H1 (cell line): Measurements from ENCODE around the gene NSUN2. TPM values are rescaled to one million over a fixed set of nuclear protein-coding genes. Genes with fewer than 3 reads are reported as not detected.

Experiments used
- CTCF ChIA-PET: fragments of 300-600 bp; sonication (Branson Sonifier 250); formaldehyde crosslinking; loops from one replicate; lab custom pipeline; 2021; ENCODE audit not compliant: partially characterized antibody; lab: Charles Lee
- POLR2A ChIA-PET: fragments of 300-600 bp; sonication (Branson Sonifier 250); formaldehyde crosslinking; loops from one replicate; lab custom pipeline; 2021; ENCODE audit warnings: inconsistent platforms; ENCODE audit not compliant: partially characterized antibody; lab: Charles Lee
- DNase-seq, 2 experiments: peaks; one replicate each; pipeline versions ENCODE4 v3.0.0 to v3.0.0-alpha.2; 2010 to 2022; ENCODE audit warnings: low spot score in 2 of 2, low read depth in 1 of 2, mixed read lengths in 1 of 2
- FAIRE-seq: peaks from 2 replicates; lab custom pipeline; 2011; peaks lifted over from hg19 to GRCh38; lab: Jason Lieb, UNC
- H2AFZ ChIP-seq: 2 replicates; pipeline ENCODE4 v1.8.1; 2012; ENCODE audit warnings: low read length, inconsistent platforms
- H2AK5ac ChIP-seq: 2 replicates; pipeline ENCODE4 v1.6.1; 2013; ENCODE audit warnings: low read depth, low read length
- H2BK120ac ChIP-seq: replicated peaks from 2 replicates; pipeline ENCODE3; 2013; ENCODE audit warnings: low read depth, low read length, inconsistent platforms
- H2BK12ac ChIP-seq: 2 replicates; pipeline ENCODE4 v1.6.1; 2013; ENCODE audit warnings: low read depth, low read length
- H2BK15ac ChIP-seq: 2 replicates; pipeline ENCODE4 v1.6.1; 2013; ENCODE audit warnings: low read length
- H2BK20ac ChIP-seq: 2 replicates; pipeline ENCODE4 v1.6.1; 2013; ENCODE audit warnings: low read length
- H2BK5ac ChIP-seq: 2 replicates; pipeline ENCODE4 v1.6.1; 2013; ENCODE audit warnings: low read depth, low read length
- H3K14ac ChIP-seq: 2 replicates; pipeline ENCODE4 v1.6.1; 2013; ENCODE audit warnings: inconsistent platforms; ENCODE audit not compliant: insufficient read length
- H3K18ac ChIP-seq: 2 replicates; pipeline ENCODE4 v1.6.1; 2013; ENCODE audit warnings: low read length; ENCODE audit errors: extremely low read depth
- H3K23ac ChIP-seq: 2 replicates; pipeline ENCODE4 v1.6.1; 2013; ENCODE audit warnings: inconsistent platforms; ENCODE audit not compliant: insufficient read length
- H3K23me2 ChIP-seq: 2 replicates; pipeline ENCODE4 v1.6.1; 2013; ENCODE audit warnings: low read depth, low read length
- H3K27ac ChIP-seq: 2 replicates; pipeline ENCODE4 v1.6.1; 2011; ENCODE audit warnings: low read depth, low read length, inconsistent platforms
- H3K27me3 ChIP-seq, 4 experiments: replicated peaks in 1 of 4; 1 replicate in 1 of 4; 2 replicates in 3 of 4; pipeline versions ENCODE4 v1.6.1 to v1.8.1; 2011 to 2013; ENCODE audit warnings: low read length in 3 of 4, mild to moderate bottlenecking in 3 of 4, inconsistent platforms in 2 of 4, mixed read lengths in 2 of 4, moderate library complexity in 1 of 4; ENCODE audit not compliant: control insufficient read depth in 3 of 4, insufficient read depth in 3 of 4; ENCODE audit errors: extremely low read depth in 1 of 4
- H3K36me3 ChIP-seq, 4 experiments: 2 replicates each; pipeline versions ENCODE4 v1.6.1 to v1.8.1; 2011 to 2013; ENCODE audit warnings: mild to moderate bottlenecking in 4 of 4, low read length in 3 of 4, moderate library complexity in 2 of 4, control low read depth in 1 of 4, inconsistent platforms in 1 of 4; ENCODE audit not compliant: insufficient read depth in 4 of 4, control insufficient read depth in 2 of 4
- H3K4ac ChIP-seq: replicated peaks from 2 replicates; pipeline ENCODE3; 2013; ENCODE audit warnings: low read length, low read depth, mixed read lengths, inconsistent platforms; ENCODE audit not compliant: insufficient read length
- H3K4me1 ChIP-seq, 4 experiments: replicated peaks in 1 of 4; 1 replicate in 1 of 4; 2 replicates in 3 of 4; pipeline versions ENCODE4 v1.6.1 to v1.8.1; 2011 to 2013; ENCODE audit warnings: low read length in 3 of 4, inconsistent platforms in 2 of 4, mixed read lengths in 1 of 4; ENCODE audit not compliant: insufficient read depth in 4 of 4, control insufficient read depth in 3 of 4
- H3K4me2 ChIP-seq, 2 experiments: 2 replicates each; pipeline versions ENCODE4 v1.6.1 to v1.8.1; 2011 to 2013; ENCODE audit warnings: low read depth in 2 of 2, low read length in 2 of 2, control low read depth in 1 of 2, inconsistent platforms in 1 of 2, mild to moderate bottlenecking in 1 of 2; ENCODE audit not compliant: insufficient read depth in 1 of 2
- H3K4me3 ChIP-seq, 4 experiments: fragments of 200-600, 300-600 bp in 1 of 4; sonication (generic), shearing (Covaris generic), sonication (Bioruptor Twin) in 1 of 4; 2 replicates each; pipeline versions ENCODE4 v1.5.1 to v1.8.1; 2011 to 2016; ENCODE audit warnings: low read length in 4 of 4, low read depth in 3 of 4, control low read depth in 2 of 4, inconsistent platforms in 2 of 4, mild to moderate bottlenecking in 2 of 4, mixed read lengths in 1 of 4, moderate library complexity in 1 of 4; ENCODE audit not compliant: insufficient read depth in 2 of 4; ENCODE audit errors: extremely low read depth in 1 of 4
- H3K56ac ChIP-seq: replicated peaks from 2 replicates; pipeline ENCODE3; 2013; ENCODE audit warnings: low read depth, mild to moderate bottlenecking, mixed read lengths, low read length, inconsistent platforms; ENCODE audit not compliant: insufficient read length
- H3K79me1 ChIP-seq: 2 replicates; pipeline ENCODE4 v1.6.1; 2013; ENCODE audit warnings: low read depth, low read length, control low read depth
- H3K79me2 ChIP-seq, 2 experiments: 2 replicates each; pipeline versions ENCODE4 v1.6.1 to v1.8.1; 2012 to 2013; ENCODE audit warnings: low read length in 2 of 2, mild to moderate bottlenecking in 2 of 2, inconsistent platforms in 1 of 2; ENCODE audit not compliant: insufficient read depth in 2 of 2, control insufficient read depth in 1 of 2
- H3K9ac ChIP-seq, 4 experiments: replicated peaks in 1 of 4; 1 replicate in 1 of 4; 2 replicates in 3 of 4; pipeline versions ENCODE4 v1.6.1 to v1.8.1; 2011 to 2013; ENCODE audit warnings: low read depth in 3 of 4, low read length in 3 of 4, control low read depth in 2 of 4, mild to moderate bottlenecking in 2 of 4, moderate library complexity in 2 of 4, inconsistent platforms in 1 of 4; ENCODE audit errors: extremely low read depth in 1 of 4
- H3K9me3 ChIP-seq, 2 experiments: 2 replicates each; pipeline versions ENCODE4 v1.6.1 to v1.8.1; 2012 to 2013; ENCODE audit warnings: mild to moderate bottlenecking in 2 of 2, moderate library complexity in 2 of 2, control low read depth in 1 of 2, inconsistent platforms in 1 of 2, low read depth in 1 of 2, low read length in 1 of 2, mixed read lengths in 1 of 2; ENCODE audit not compliant: insufficient read depth in 2 of 2
- H4K20me1 ChIP-seq, 2 experiments: replicated peaks in 1 of 2; 2 replicates each; pipeline versions ENCODE3 to v1.8.1; 2011 to 2013; ENCODE audit warnings: inconsistent platforms in 2 of 2, low read length in 2 of 2, mild to moderate bottlenecking in 1 of 2; ENCODE audit not compliant: insufficient read depth in 2 of 2, control insufficient read depth in 1 of 2
- H4K5ac ChIP-seq: 2 replicates; pipeline ENCODE4 v1.6.1; 2013; ENCODE audit warnings: low read length, low read depth, mixed read lengths, inconsistent platforms; ENCODE audit not compliant: insufficient read length
- H4K8ac ChIP-seq: 2 replicates; pipeline ENCODE4 v1.8.0; 2013; ENCODE audit warnings: mild to moderate bottlenecking, moderate library complexity, low read length, inconsistent platforms; ENCODE audit not compliant: insufficient read depth; ENCODE audit errors: extremely low read depth
- H4K91ac ChIP-seq: replicated peaks from 2 replicates; pipeline ENCODE3; 2013; ENCODE audit warnings: low read length, mixed read lengths, inconsistent platforms; ENCODE audit not compliant: insufficient read length
- BCL11A ChIP-seq, 2 experiments: IDR thresholded peaks; one replicate each; pipeline ENCODE4 v1.6.1; 2011; ENCODE audit warnings: low read depth in 2 of 2, low read length in 2 of 2, mild to moderate bottlenecking in 2 of 2
- BRCA1 ChIP-seq: IDR thresholded peaks from 2 replicates; pipeline ENCODE4 v1.6.1; 2012; ENCODE audit warnings: low read depth, low read length, improper control_type of control experiment
- HDAC2 ChIP-seq, 2 experiments: fragments of 300-600 bp in 1 of 2; sonication (generic) in 1 of 2; IDR thresholded peaks; 2 replicates each; pipeline ENCODE4 v1.6.1; 2011 to 2012; ENCODE audit warnings: low read depth in 2 of 2, low read length in 2 of 2, mild to moderate bottlenecking in 2 of 2, moderate library complexity in 2 of 2, borderline replicate concordance in 1 of 2, inconsistent platforms in 1 of 2
- JUND ChIP-seq: IDR thresholded peaks from 2 replicates; pipeline ENCODE4 v1.6.1; 2011; ENCODE audit warnings: mild to moderate bottlenecking, improper control_type of control experiment, low read length
- MAX ChIP-seq: IDR thresholded peaks from 2 replicates; pipeline ENCODE4 v1.6.1; 2012; ENCODE audit warnings: inconsistent platforms
- POLR2A ChIP-seq, 2 experiments: IDR thresholded peaks; 1 replicate in 1 of 2; 2 replicates in 1 of 2; pipeline ENCODE4 v1.6.1; 2011; ENCODE audit warnings: low read depth in 2 of 2, low read length in 2 of 2, mild to moderate bottlenecking in 2 of 2; ENCODE audit errors: control extremely low read depth in 1 of 2
- RXRA ChIP-seq: IDR thresholded peaks from 2 replicates; pipeline ENCODE4 v1.6.1; 2011; ENCODE audit warnings: low read depth, mild to moderate bottlenecking, low read length, moderate library complexity; ENCODE audit not compliant: insufficient read depth
- SAP30 ChIP-seq: fragments of 300-600 bp; sonication (generic); IDR thresholded peaks from 2 replicates; pipeline ENCODE4 v1.7.1; 2012; ENCODE audit warnings: low read length, moderate library complexity, mild to moderate bottlenecking, inconsistent platforms; ENCODE audit not compliant: insufficient read depth, insufficient replicate concordance
- SIX5 ChIP-seq: IDR thresholded peaks from 2 replicates; pipeline ENCODE4 v1.6.1; 2011; ENCODE audit warnings: mild to moderate bottlenecking, low read depth, low read length
- SUZ12 ChIP-seq: fragments of 200-600 bp; sonication (generic); IDR thresholded peaks from 2 replicates; pipeline ENCODE4 v1.6.1; 2012; ENCODE audit warnings: mild to moderate bottlenecking, inconsistent platforms, low read length, moderate library complexity, mixed read lengths
- TAF7 ChIP-seq: optimal IDR thresholded peaks from 2 replicates; pipeline ENCODE3; 2011; ENCODE audit warnings: low read depth, mild to moderate bottlenecking, inconsistent platforms, low read length, moderate library complexity, borderline replicate concordance
- USF2 ChIP-seq: IDR thresholded peaks from 2 replicates; pipeline ENCODE4 v1.6.1; 2011; ENCODE audit warnings: low read length, improper control_type of control experiment
- YY1 ChIP-seq: IDR thresholded peaks from 2 replicates; pipeline ENCODE4 v1.6.1; 2011; ENCODE audit warnings: low read depth, mild to moderate bottlenecking, low read length
- WGBS, 2 experiments: shearing (Covaris generic) in 1 of 2; methylation state at CpG; one replicate each; pipeline versions ENCODE4 v1.1.6 to v1.1.7; 2013 to 2015; ENCODE audit warnings: low lambda C conversion rate in 2 of 2, mixed read lengths in 2 of 2, inconsistent platforms in 1 of 2, low coverage in 1 of 2, missing lambda C conversion rate in 1 of 2; ENCODE audit not compliant: insufficient replicate concordance in 2 of 2, insufficient coverage in 1 of 2, insufficient read length in 1 of 2; ENCODE audit errors: extremely low coverage in 1 of 2, missing lambda C conversion rate in 1 of 2; 5-methylcytosine and 5-hydroxymethylcytosine counted together
- polyA plus RNA-seq, 7 experiments: library from polyadenylated mRNA; depleted of rRNA in 3 of 7; stranded (reverse) in 5 of 7; unstranded in 2 of 7; fragments of >200 nt in 5 of 7; fragments of 200-250 nt in 2 of 7; gene quantifications; 1 replicate in 5 of 7; 2 replicates in 1 of 7; 4 replicates in 1 of 7; pipeline versions ENCODE4 v1.2.1 to v1.2.3, GENCODE V29; 2011 to 2013; ENCODE audit warnings: missing spikeins in 2 of 7, mixed read lengths in 2 of 7
- total RNA-seq: library from RNA; stranded (reverse); fragmentation: NEBNext Ultra II Directional; extraction: Animal tissue kit (Norgen Biotek cat#: 25700); gene quantifications from 2 replicates; pipeline ENCODE4 v1.2.1, GENCODE V29; 2021

NSUN2 gene
- total and polyA plus RNA-seq, 2 of the 8 experiments (the other 6 are each of a cell fraction or from before 2014, with no cell fraction given) = 47.3 to 94.7 TPM

- H3K9me3 ChIP-seq = no peaks in the 10 kb centered on the region
- no peaks in the 10 kb centered on the region for H3K23me2 ChIP-seq
- H4K8ac ChIP-seq = no peak overlapping the region
- FAIRE-seq (no peak), DNase-seq (no peak)
- H3K27ac ChIP-seq = no peak overlapping the region
- no peak overlapping the region for H2BK15ac ChIP-seq
- no peak overlapping the region for H4K91ac ChIP-seq
- 94% methylated on average over 6 of the region's 6 CpGs; no CpG with 5 or more reads in 1 of the 2 experiments for WGBS, 2 experiments
- no peak overlapping the region for H4K5ac ChIP-seq
- H3K36me3 ChIP-seq = peaks cover 27 to 94% (median 70%) of the 10 kb centered on the region in 4 experiments
- H3K4ac ChIP-seq = no peak overlapping the region
- H3K9ac ChIP-seq = no peak overlapping the region
- no peak overlapping the region for H2BK120ac ChIP-seq
- H3K79me1 ChIP-seq = peaks cover 7% of the 10 kb centered on the region; the same call in 1 of the 2 replicates
- no peak overlapping the region for H3K4me2 ChIP-seq
- no peak overlapping the region for H2BK5ac ChIP-seq
- ChIA-PET POLR2A (interaction anchor here (1.0 kb wide), 1 partner anchor 16 kb away, joined by 3 read pairs; the partner anchor contains the start of genes NSUN2 and SRD5A1), CTCF (no interaction called here)
- peaks cover 10 to 57% of the 10 kb centered on the region in 2 experiments for H3K79me2 ChIP-seq
- no peak overlapping the region for H3K56ac ChIP-seq
- no peaks in the 10 kb centered on the region for H3K4me1 ChIP-seq
- no peak overlapping the region for H2AK5ac ChIP-seq
- H2BK12ac ChIP-seq = no peak overlapping the region
- H3K27me3 ChIP-seq = no peaks in the 10 kb centered on the region
- no peak overlapping the region for H3K18ac ChIP-seq
- H2BK20ac ChIP-seq = no peak overlapping the region
- H3K14ac ChIP-seq = no peak overlapping the region
- H2AFZ ChIP-seq = no peak overlapping the region
- H3K23ac ChIP-seq = no peak overlapping the region
- no peak overlapping the region for H3K4me3 ChIP-seq
- H4K20me1 ChIP-seq = peaks cover 16 to 34% of the 10 kb centered on the region in 2 experiments
- TF ChIP-seq YY1 = no peak
- TF ChIP-seq MAX = no peak
- no peak for TF ChIP-seq SAP30
- no peak for TF ChIP-seq BCL11A (IDR thresholded peaks at IDR 0.05; ENCODE audit: low read depth in 2 of 2, low read length in 2 of 2)
- TF ChIP-seq POLR2A (IDR thresholded peaks at IDR 0.05; ENCODE audit: control extremely low read depth in 1 of 2, low read depth in 2 of 2, low read length in 2 of 2) = no peak
- TF ChIP-seq USF2 = no peak
- TF ChIP-seq SIX5 = no peak
- no peak for TF ChIP-seq BRCA1
- no peak for TF ChIP-seq HDAC2 (IDR thresholded peaks at IDR 0.05; ENCODE audit: borderline replicate concordance in 1 of 2, low read depth in 2 of 2, low read length in 2 of 2)
- TF ChIP-seq RXRA = no peak
- TF ChIP-seq SUZ12 = no peak
- no peak for TF ChIP-seq TAF7
- no peak for TF ChIP-seq JUND
Measured at GRCh38 chr5:6616632-6617031, 16.2 kb downstream of the NSUN2 start.
